GM23248 (cell line): Measurements from ENCODE around the gene NDC80. TPM values are rescaled to one million over a fixed set of nuclear protein-coding genes. Genes with fewer than 3 reads are reported as not detected.

ENCODE experiments used
- DNase-seq: peaks from one replicate; pipeline ENCODE4 v3.0.0-alpha.2; 2015
- H2AFZ ChIP-seq: fragments of 200-600 bp; sonication (generic); 2 replicates; pipeline ENCODE4 v1.6.1; 2016; ENCODE audit warnings: antibody characterized with exemption
- H3F3A ChIP-seq: fragments of 200-600 bp; sonication (generic); 2 replicates; pipeline ENCODE4 v1.6.1; 2016; ENCODE audit warnings: mild to moderate bottlenecking, antibody characterized with exemption, mixed run types; ENCODE audit not compliant: insufficient read depth
- H3K27ac ChIP-seq: fragments of 200-600 bp; sonication (generic); 2 replicates; pipeline ENCODE4 v1.5.1; 2016; ENCODE audit warnings: mild to moderate bottlenecking
- H3K27me3 ChIP-seq: fragments of 200-600 bp; sonication (generic); replicated peaks from 2 replicates; pipeline ENCODE4 v1.6.1; 2016; ENCODE audit warnings: mild to moderate bottlenecking; ENCODE audit not compliant: insufficient read depth
- H3K36me3 ChIP-seq: fragments of 200-600 bp; sonication (generic); 2 replicates; pipeline ENCODE4 v1.6.1; 2016; ENCODE audit warnings: low read depth, mild to moderate bottlenecking
- H3K4me1 ChIP-seq: fragments of 200-600 bp; sonication (generic); 2 replicates; pipeline ENCODE4 v1.6.1; 2016; ENCODE audit warnings: mild to moderate bottlenecking; ENCODE audit not compliant: insufficient read depth
- H3K4me2 ChIP-seq: fragments of 200-600 bp; sonication (generic); one replicate; pipeline ENCODE4 v1.6.1; 2016; ENCODE audit warnings: mild to moderate bottlenecking; ENCODE audit not compliant: unreplicated experiment
- H3K4me3 ChIP-seq: fragments of 200-600 bp; sonication (generic); 2 replicates; pipeline ENCODE4 v1.5.1; 2016; ENCODE audit warnings: mild to moderate bottlenecking
- H3K79me2 ChIP-seq: fragments of 200-600 bp; sonication (generic); 2 replicates; pipeline ENCODE4 v1.6.1; 2016; ENCODE audit warnings: mild to moderate bottlenecking; ENCODE audit not compliant: insufficient read depth
- H3K9ac ChIP-seq: fragments of 200-600 bp; sonication (generic); 2 replicates; pipeline ENCODE4 v1.6.1; 2016; ENCODE audit warnings: mild to moderate bottlenecking
- H3K9me2 ChIP-seq: fragments of 200-600 bp; sonication (generic); 2 replicates; pipeline ENCODE4 v1.6.1; 2016; ENCODE audit warnings: mixed run types, mild to moderate bottlenecking, moderate library complexity; ENCODE audit not compliant: insufficient read depth
- H3K9me3 ChIP-seq: fragments of 200-600 bp; sonication (generic); one replicate; pipeline ENCODE4 v1.6.1; 2017; ENCODE audit warnings: low read depth
- H4K20me1 ChIP-seq: fragments of 200-600 bp; sonication (generic); 2 replicates; pipeline ENCODE4 v1.6.0; 2016; ENCODE audit not compliant: insufficient read depth
- EZH2 ChIP-seq: fragments of 200-600 bp; sonication (generic); IDR thresholded peaks from 2 replicates; pipeline ENCODE4 v1.6.1; 2018; ENCODE audit warnings: antibody characterized with exemption, mild to moderate bottlenecking; ENCODE audit not compliant: insufficient read depth, poor library complexity, severe bottlenecking
- EZH2phosphoT487 ChIP-seq: fragments of 200-600 bp; sonication (generic); IDR thresholded peaks from 2 replicates; pipeline ENCODE4 v1.6.1; 2018; ENCODE audit warnings: antibody characterized with exemption, moderate library complexity, mild to moderate bottlenecking, low read depth; ENCODE audit not compliant: insufficient read depth
- WGBS, 2 experiments: methylation state at CpG; one replicate each; pipeline ENCODE4 v1.1.6; 2015 to 2017; ENCODE audit warnings: low lambda C conversion rate in 2 of 2, low coverage in 1 of 2; ENCODE audit errors: missing lambda C conversion rate in 2 of 2; 5-methylcytosine and 5-hydroxymethylcytosine counted together
- in situ Hi-C: fragments of 300-500 bp; cut with MboI; formaldehyde crosslinking; loops from 2 replicates; pipeline ENCODE4 v1.15.0; 2020
- polyA plus RNA-seq: library from polyadenylated mRNA; unstranded; fragments of >200 nt; fragmentation: Nextera tagmentation; extraction: Ambion mirVana; gene quantifications from 2 replicates; pipeline ENCODE4 v1.2.1, GENCODE V29; 2016
- small RNA-seq: library from RNA; depleted of rRNA; stranded (forward); fragments of <200 nt; gene quantifications from one replicate; pipeline ENCODE3, GENCODE V24; 2014; ENCODE audit warnings: low read depth, low replicate concordance
- total RNA-seq: library from RNA; depleted of rRNA; stranded (reverse); fragments of >200 nt; shearing (Covaris generic); gene quantifications from 2 replicates; pipeline ENCODE4 v1.2.3, GENCODE V29; 2014; rRNA removed

NDC80 gene
- total and polyA plus RNA-seq, 2 experiments from 2014 or later = 10.9 to 16.0 TPM

- H3K27ac ChIP-seq = no peak overlapping the region
- H4K20me1 ChIP-seq = peaks cover 4% of the 10 kb centered on the region; the same call in 1 of the 2 replicates
- H3K4me2 ChIP-seq = no peak overlapping the region
- H3K9me3 ChIP-seq = no peaks in the 10 kb centered on the region
- in situ Hi-C loops = no loop called here
- no peak overlapping the region for H2AFZ ChIP-seq
- no peak overlapping the region for H3K9ac ChIP-seq
- DNase-seq = no peak
- WGBS, 2 experiments = 88% methylated on average over 5 of the region's 5 CpGs
- H3K4me1 ChIP-seq = peaks cover 14% of the 10 kb centered on the region
- no peak overlapping the region for H3K4me3 ChIP-seq
- H3K79me2 ChIP-seq = peaks cover 98% of the 10 kb centered on the region
- H3K9me2 ChIP-seq = no peaks in the 10 kb centered on the region
- no peak for TF ChIP-seq EZH2phosphoT487
- no peak for TF ChIP-seq EZH2
- H3K36me3 ChIP-seq = peaks cover under 1% of the 10 kb centered on the region; the same call in 1 of the 2 replicates
- peaks cover 6% of the 10 kb centered on the region for H3F3A ChIP-seq
- no peaks in the 10 kb centered on the region for H3K27me3 ChIP-seq
These were observed 91.6 kb downstream of the NDC80 start for GRCh38 chr18:2662990-2663389.

Small RNAs within 50 kb of the gene (small RNA-seq; reads per million reads assigned to genes)
- not detected for gene RF00019
- gene RF01233 = not detected
- gene RNU6-340P = not detected

Other genes starting within 250 kb of the NDC80 start
- 5.6 and 16.9 TPM in 2 replicates for gene METTL4, start 52 bp upstream of the NDC80 start, total RNA-seq
- gene METTL4, start 52 bp upstream of the NDC80 start, polyA plus RNA-seq = 8.9 and 9.9 TPM in 2 replicates
- gene SMCHD1, start 84.2 kb downstream of the NDC80 start, total RNA-seq = 34.0 and 38.8 TPM in 2 replicates
- 4.4 and 6.4 TPM in 2 replicates for gene SMCHD1, start 84.2 kb downstream of the NDC80 start, polyA plus RNA-seq